Measurements from ENCODE around the gene RALB.
"Not testable (repeated sequence)": the region's sequence is repeated elsewhere in the genome, so short reads cannot be mapped to it uniquely, and the experiment has no call there.

RALB gene

GRCh38 chr2:120224735-120225548 lies 27.7 kb upstream of the RALB start:
- no peak for DNase-seq

- no peak for DNase-seq
These were observed 27.0 kb upstream of the RALB start for GRCh38 chr2:120225549-120226065.

- no peak for DNase-seq
These were observed 26.3 kb upstream of the RALB start for GRCh38 chr2:120226316-120226715.

GRCh38 chr2:120227111-120227991 lies 25.3 kb upstream of the RALB start:
- no peak for DNase-seq

- no peak for DNase-seq
These were observed 24.1 kb upstream of the RALB start for GRCh38 chr2:120228503-120228902.

- DNase-seq = no peak
These were observed 23.3 kb upstream of the RALB start for GRCh38 chr2:120229341-120229740.

- no peak for DNase-seq
These were observed 21.9 kb upstream of the RALB start for GRCh38 chr2:120230515-120231471.

- DNase-seq = no peak
These were observed 21.1 kb upstream of the RALB start for GRCh38 chr2:120231564-120231973.

- DNase-seq = no peak
These were observed 20.5 kb upstream of the RALB start for GRCh38 chr2:120231974-120232635.

- DNase-seq = no peak
These were observed 19.4 kb upstream of the RALB start for GRCh38 chr2:120233292-120233691.

GRCh38 chr2:120235158-120235557 lies 17.5 kb upstream of the RALB start:
- DNase-seq = not testable (repeated sequence)

- no peak for DNase-seq
These were observed 17.0 kb upstream of the RALB start for GRCh38 chr2:120235681-120236080.

GRCh38 chr2:120236316-120236715 lies 16.3 kb upstream of the RALB start:
- DNase-seq = no peak

- DNase-seq = no peak
These were observed 15.9 kb upstream of the RALB start for GRCh38 chr2:120236791-120237190.

- no peak for DNase-seq
These were observed 15.2 kb upstream of the RALB start for GRCh38 chr2:120237491-120237902.

GRCh38 chr2:120238728-120239487 lies 13.7 kb upstream of the RALB start:
- no peak for DNase-seq

GRCh38 chr2:120239488-120240287 lies 13.0 kb upstream of the RALB start:
- DNase-seq = no peak

GRCh38 chr2:120240901-120241429 lies 11.7 kb upstream of the RALB start:
- DNase-seq = no peak

- DNase-seq = no peak
These were observed 11.0 kb upstream of the RALB start for GRCh38 chr2:120241684-120242083.

GRCh38 chr2:120243211-120243610 lies 9.4 kb upstream of the RALB start:
- DNase-seq = no peak

Measured in cerebellar nuclear complex (tissue), 1 donor.